Hematopoietic multipotent progenitor cell treated with erythropoietin and hydrocortisone succinate and interleukin-3 and kit ligand, for 15 days (in vitro differentiated cells): ENCODE measurements around the gene NOM1.

Experiments used
- DNase-seq: peaks from one replicate; pipeline ENCODE4 v3.0.0-alpha.2; 2015; ENCODE audit warnings: low spot score

The NOM1 gene

GRCh38 chr7:157005456-157006204, 56.1 kb downstream of the NOM1 start:
- DNase-seq = no peak

GRCh38 chr7:157006205-157006747, 56.8 kb downstream of the NOM1 start:
- no peak for DNase-seq

- DNase-seq = no peak
Observed at GRCh38 chr7:157006829-157007469, 57.4 kb downstream of the NOM1 start.

GRCh38 chr7:157007470-157008066, 58.1 kb downstream of the NOM1 start:
- DNase-seq = no peak

GRCh38 chr7:157008206-157009169, 59.0 kb downstream of the NOM1 start:
- no peak for DNase-seq

- no peak for DNase-seq
Observed at GRCh38 chr7:157009170-157009777, 59.8 kb downstream of the NOM1 start.

GRCh38 chr7:157009778-157010587, 60.5 kb downstream of the NOM1 start:
- no peak for DNase-seq

GRCh38 chr7:157010588-157011332, 61.2 kb downstream of the NOM1 start, which contains the start of gene MNX1:
Gene MNX1, minus strand, starts transcription at chr7:157010663. Its CDS starts 313 bp downstream, at chr7:157010350.
- no peak for DNase-seq

GRCh38 chr7:157011333-157012112, 62.0 kb downstream of the NOM1 start:
- DNase-seq = no peak

GRCh38 chr7:157012113-157012547, 62.6 kb downstream of the NOM1 start:
- DNase-seq = no peak

GRCh38 chr7:157013101-157013500, 63.6 kb downstream of the NOM1 start:
- no peak for DNase-seq

- no peak for DNase-seq
Observed at GRCh38 chr7:157013602-157014549, 64.4 kb downstream of the NOM1 start.

- DNase-seq = no peak
Observed at GRCh38 chr7:157014635-157015555, 65.4 kb downstream of the NOM1 start.

GRCh38 chr7:157016024-157016351, 66.5 kb downstream of the NOM1 start:
- DNase-seq = no peak

GRCh38 chr7:157016352-157017041, 67.0 kb downstream of the NOM1 start:
- no peak for DNase-seq

GRCh38 chr7:157017149-157017548, 67.6 kb downstream of the NOM1 start:
- DNase-seq = no peak
